Measurements from ENCODE around the gene METTL26.

DNA sequence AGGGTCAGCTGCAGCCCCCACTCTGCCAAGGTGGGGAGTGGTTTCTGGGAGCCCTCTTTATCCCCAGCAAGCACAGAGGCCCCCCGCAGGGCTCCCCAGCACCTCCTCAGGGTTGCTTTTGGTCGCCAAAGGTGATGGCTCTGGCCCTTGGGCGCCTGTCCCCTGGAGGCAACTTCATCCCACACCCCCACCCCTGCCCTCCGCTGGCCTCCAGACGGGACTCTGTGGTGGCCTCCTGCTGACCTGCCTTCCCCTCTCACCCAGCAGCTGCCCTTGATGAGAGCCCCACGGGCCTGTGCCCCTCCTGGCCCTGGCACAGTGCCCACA lies 24.0 kb upstream of the METTL26 start:
- TF ChIP-seq, protein P1, sequence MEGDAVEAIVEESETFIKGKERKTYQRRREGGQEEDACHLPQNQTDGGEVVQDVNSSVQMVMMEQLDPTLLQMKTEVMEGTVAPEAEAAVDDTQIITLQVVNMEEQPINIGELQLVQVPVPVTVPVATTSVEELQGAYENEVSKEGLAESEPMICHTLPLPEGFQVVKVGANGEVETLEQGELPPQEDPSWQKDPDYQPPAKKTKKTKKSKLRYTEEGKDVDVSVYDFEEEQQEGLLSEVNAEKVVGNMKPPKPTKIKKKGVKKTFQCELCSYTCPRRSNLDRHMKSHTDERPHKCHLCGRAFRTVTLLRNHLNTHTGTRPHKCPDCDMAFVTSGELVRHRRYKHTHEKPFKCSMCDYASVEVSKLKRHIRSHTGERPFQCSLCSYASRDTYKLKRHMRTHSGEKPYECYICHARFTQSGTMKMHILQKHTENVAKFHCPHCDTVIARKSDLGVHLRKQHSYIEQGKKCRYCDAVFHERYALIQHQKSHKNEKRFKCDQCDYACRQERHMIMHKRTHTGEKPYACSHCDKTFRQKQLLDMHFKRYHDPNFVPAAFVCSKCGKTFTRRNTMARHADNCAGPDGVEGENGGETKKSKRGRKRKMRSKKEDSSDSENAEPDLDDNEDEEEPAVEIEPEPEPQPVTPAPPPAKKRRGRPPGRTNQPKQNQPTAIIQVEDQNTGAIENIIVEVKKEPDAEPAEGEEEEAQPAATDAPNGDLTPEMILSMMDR (IDR thresholded peaks at IDR 0.05), result no peak
- no peak for TF ChIP-seq EZH2 (IDR thresholded peaks at IDR 0.05)
- TF ChIP-seq EZH2phosphoT487 (IDR thresholded peaks at IDR 0.05), result no peak
